ENCODE measurements around the gene RBM34.

Gene RBM34

GRCh38 chr1:235108876-235109275 is 52.2 kb downstream of the RBM34 start:
- Histone ChIP-seq H3K4me3 (ENCODE audit: low read length, poor library complexity, severe bottlenecking) (no peak overlapping the region), H4K20me1 (ENCODE audit: insufficient read depth, low read length, poor library complexity, severe bottlenecking) (peaks cover 26% of the 10 kb centered on the region), H3K9me2 (replicated peaks; ENCODE audit: low read depth, low read length) (no peaks in the 10 kb centered on the region), H2AFZ (ENCODE audit: low read length) (no peak overlapping the region), H3F3A (ENCODE audit: low read depth) (no peaks in the 10 kb centered on the region; the same call in 1 of the 2 replicates), H3K27me3 (ENCODE audit: insufficient read depth, low read length, poor library complexity, severe bottlenecking) (no peaks in the 10 kb centered on the region), H3K36me3 (ENCODE audit: insufficient read depth, low read length) (peaks cover 70% of the 10 kb centered on the region), H3K79me2 (ENCODE audit: insufficient read depth, low read length) (peaks cover 23% of the 10 kb centered on the region; the same call in 1 of the 2 replicates), H3K4me1 (ENCODE audit: insufficient read depth, low read length, poor library complexity, severe bottlenecking) (no peaks in the 10 kb centered on the region), H3K9me3 (ENCODE audit: insufficient read depth, low read depth, low read length) (no peaks in the 10 kb centered on the region), H3K4me2 (ENCODE audit: low read depth, low read length, poor library complexity, severe bottlenecking) (no peak overlapping the region), H3K9ac (ENCODE audit: low read depth, low read length, poor library complexity, severe bottlenecking) (no peak overlapping the region)
- TF ChIP-seq CTCF (conservative IDR thresholded peaks at IDR 0.05; ENCODE audit: low read length) (no peak), EZH2phosphoT487 (IDR thresholded peaks at IDR 0.05; ENCODE audit: borderline replicate concordance) (no peak)

- Histone ChIP-seq H3K9ac (ENCODE audit: low read depth, low read length, poor library complexity, severe bottlenecking) (no peak overlapping the region), H3K4me1 (ENCODE audit: insufficient read depth, low read length, poor library complexity, severe bottlenecking) (no peaks in the 10 kb centered on the region), H3F3A (ENCODE audit: low read depth) (no peaks in the 10 kb centered on the region; the same call in 1 of the 2 replicates), H2AFZ (ENCODE audit: low read length) (no peak overlapping the region), H3K4me3 (ENCODE audit: low read length, poor library complexity, severe bottlenecking) (no peak overlapping the region), H3K79me2 (ENCODE audit: insufficient read depth, low read length) (peaks cover 16% of the 10 kb centered on the region; the same call in 1 of the 2 replicates), H3K4me2 (ENCODE audit: low read depth, low read length, poor library complexity, severe bottlenecking) (no peak overlapping the region), H3K27me3 (ENCODE audit: insufficient read depth, low read length, poor library complexity, severe bottlenecking) (no peaks in the 10 kb centered on the region), H4K20me1 (ENCODE audit: insufficient read depth, low read length, poor library complexity, severe bottlenecking) (peaks cover 21% of the 10 kb centered on the region), H3K9me3 (ENCODE audit: insufficient read depth, low read depth, low read length) (no peaks in the 10 kb centered on the region), H3K9me2 (replicated peaks; ENCODE audit: low read depth, low read length) (no peaks in the 10 kb centered on the region), H3K36me3 (ENCODE audit: insufficient read depth, low read length) (peaks cover 63% of the 10 kb centered on the region)
- no peak for TF ChIP-seq EZH2phosphoT487 (IDR thresholded peaks at IDR 0.05; ENCODE audit: borderline replicate concordance)
- TF ChIP-seq CTCF (conservative IDR thresholded peaks at IDR 0.05; ENCODE audit: low read length) = no peak
These were observed 52.9 kb downstream of the RBM34 start for GRCh38 chr1:235108185-235108593.

- H3K4me2 ChIP-seq (ENCODE audit: low read depth, low read length, poor library complexity, severe bottlenecking) = no peak overlapping the region
- H3K4me3 ChIP-seq (ENCODE audit: low read length, poor library complexity, severe bottlenecking) = no peak overlapping the region
- peaks cover 57% of the 10 kb centered on the region for H3K36me3 ChIP-seq (ENCODE audit: insufficient read depth, low read length)
- peaks cover 17% of the 10 kb centered on the region for H4K20me1 ChIP-seq (ENCODE audit: insufficient read depth, low read length, poor library complexity, severe bottlenecking)
- H3F3A ChIP-seq (ENCODE audit: low read depth) = no peaks in the 10 kb centered on the region; the same call in 1 of the 2 replicates
- no peak overlapping the region for H3K9ac ChIP-seq (ENCODE audit: low read depth, low read length, poor library complexity, severe bottlenecking)
- no peaks in the 10 kb centered on the region for H3K27me3 ChIP-seq (ENCODE audit: insufficient read depth, low read length, poor library complexity, severe bottlenecking)
- H2AFZ ChIP-seq (ENCODE audit: low read length) = no peak overlapping the region
- H3K4me1 ChIP-seq (ENCODE audit: insufficient read depth, low read length, poor library complexity, severe bottlenecking) = no peaks in the 10 kb centered on the region
- TF ChIP-seq EZH2phosphoT487 (IDR thresholded peaks at IDR 0.05; ENCODE audit: borderline replicate concordance) (no peak), CTCF (conservative IDR thresholded peaks at IDR 0.05; ENCODE audit: low read length) (no peak)
- no peaks in the 10 kb centered on the region for H3K9me2 ChIP-seq (replicated peaks; ENCODE audit: low read depth, low read length)
- peaks cover 12% of the 10 kb centered on the region; the same call in 1 of the 2 replicates for H3K79me2 ChIP-seq (ENCODE audit: insufficient read depth, low read length)
- no peaks in the 10 kb centered on the region for H3K9me3 ChIP-seq (ENCODE audit: insufficient read depth, low read depth, low read length)
These were observed 53.5 kb downstream of the RBM34 start for GRCh38 chr1:235107368-235108184.

Measured in Loucy (cell line).